Stimulated activated CD4-positive, alpha-beta T cell treated with anti-CD3 and anti-CD28 coated beads, TNF-alpha, amount 100 ng/mL, for 4 hours (primary cell): ENCODE data around the gene IKBKE.

Experiments
- DNase-seq, 3 experiments: peaks; one replicate each; pipeline ENCODE4 v3.0.0-alpha.2; 2020; ENCODE audit warnings: low read depth in 3 of 3

The IKBKE gene

GRCh38 chr1:206496131-206496793, 26.0 kb downstream of the IKBKE start:
- no peak for DNase-seq

- DNase-seq: no peak
Measured at GRCh38 chr1:206497363-206497762, 27.1 kb downstream of the IKBKE start.

- no peak for DNase-seq
Measured at GRCh38 chr1:206497774-206498173, 27.5 kb downstream of the IKBKE start.

DNA sequence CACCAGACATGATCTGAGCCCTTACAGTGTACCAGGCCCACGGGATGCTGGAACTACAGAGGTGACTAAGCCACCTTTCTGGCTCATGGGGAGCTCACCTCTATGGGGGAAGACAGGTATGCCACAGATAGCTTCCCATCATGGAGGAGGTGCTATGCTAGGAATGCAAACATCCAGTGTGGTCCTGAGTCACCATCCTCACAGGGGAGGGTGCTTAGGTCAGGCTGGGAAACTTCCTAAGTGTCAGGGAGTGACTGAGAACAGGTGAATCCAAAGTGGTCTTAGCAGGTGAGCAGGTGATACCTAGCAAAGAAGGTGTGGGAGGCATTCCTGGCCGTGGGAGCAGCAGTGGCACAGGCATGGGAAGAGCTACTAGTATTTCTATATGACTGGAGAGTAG, 28.4 kb downstream of the IKBKE start:
- no peak for DNase-seq

DNA sequence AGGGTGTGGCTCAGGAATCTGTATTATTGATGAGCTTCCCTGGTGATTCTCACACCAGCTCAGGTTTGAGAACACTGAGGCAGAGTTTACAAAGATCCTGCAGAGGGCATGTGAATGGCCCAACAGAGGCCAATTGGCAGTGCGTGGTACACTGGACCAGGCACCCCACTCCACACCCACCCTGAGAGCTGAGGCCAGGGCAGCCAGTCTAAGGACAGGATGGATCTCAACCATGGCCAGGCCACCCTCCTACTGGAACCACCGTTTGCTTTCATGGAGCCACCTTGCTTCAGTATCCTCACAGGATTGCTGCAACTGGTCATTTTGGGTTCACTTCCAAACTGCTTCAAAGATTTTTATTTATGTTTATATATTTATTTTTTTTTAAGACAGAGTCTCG, 29.8 kb downstream of the IKBKE start:
- DNase-seq: no peak

GRCh38 chr1:206501881-206502280, 31.6 kb downstream of the IKBKE start:
- no peak for DNase-seq

GRCh38 chr1:206502403-206502802, 32.1 kb downstream of the IKBKE start:
- DNase-seq: no peak

- no peak for DNase-seq
Measured at GRCh38 chr1:206502812-206503211, 32.5 kb downstream of the IKBKE start.

DNA sequence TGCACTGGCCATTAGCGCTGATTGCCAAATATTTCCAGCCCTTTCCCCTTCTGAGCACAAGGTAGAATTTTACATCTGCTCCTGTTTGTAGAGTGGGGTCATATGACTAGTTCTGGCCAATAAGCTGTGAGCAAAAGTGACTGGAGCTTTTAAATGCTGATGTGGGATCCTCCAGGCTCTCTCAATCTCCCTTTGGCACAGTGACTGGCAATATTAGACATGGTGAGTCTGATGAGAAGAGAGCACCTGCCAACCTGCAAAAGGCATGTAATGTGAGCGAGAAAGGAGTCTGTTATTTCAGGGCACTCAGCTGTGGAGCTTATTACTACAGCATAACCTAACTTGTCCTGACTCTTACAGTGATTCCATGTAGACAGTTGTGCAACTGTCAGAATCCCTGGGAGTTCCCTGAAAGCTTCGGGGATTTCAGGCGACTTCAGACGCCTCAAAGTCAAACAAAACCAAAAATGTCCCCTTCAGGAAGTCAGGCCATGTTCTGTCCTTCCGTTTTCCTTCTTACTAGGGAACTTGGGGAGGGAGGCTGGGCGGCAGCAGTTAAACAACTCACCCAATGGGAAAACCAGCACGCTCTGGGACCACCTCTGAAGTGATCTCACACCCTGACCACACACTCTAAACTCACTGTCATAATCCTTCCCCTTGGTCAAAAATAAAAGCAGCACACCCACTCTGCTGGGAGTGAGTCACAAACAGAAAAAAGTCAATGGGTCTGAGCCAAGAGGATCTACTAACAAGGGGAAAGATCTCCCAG, 33.5 kb downstream of the IKBKE start:
- peak in 1 of 3 experiments; percentile 10 for DNase-seq

GRCh38 chr1:206504363-206504713, 34.1 kb downstream of the IKBKE start:
- no peak for DNase-seq

DNA sequence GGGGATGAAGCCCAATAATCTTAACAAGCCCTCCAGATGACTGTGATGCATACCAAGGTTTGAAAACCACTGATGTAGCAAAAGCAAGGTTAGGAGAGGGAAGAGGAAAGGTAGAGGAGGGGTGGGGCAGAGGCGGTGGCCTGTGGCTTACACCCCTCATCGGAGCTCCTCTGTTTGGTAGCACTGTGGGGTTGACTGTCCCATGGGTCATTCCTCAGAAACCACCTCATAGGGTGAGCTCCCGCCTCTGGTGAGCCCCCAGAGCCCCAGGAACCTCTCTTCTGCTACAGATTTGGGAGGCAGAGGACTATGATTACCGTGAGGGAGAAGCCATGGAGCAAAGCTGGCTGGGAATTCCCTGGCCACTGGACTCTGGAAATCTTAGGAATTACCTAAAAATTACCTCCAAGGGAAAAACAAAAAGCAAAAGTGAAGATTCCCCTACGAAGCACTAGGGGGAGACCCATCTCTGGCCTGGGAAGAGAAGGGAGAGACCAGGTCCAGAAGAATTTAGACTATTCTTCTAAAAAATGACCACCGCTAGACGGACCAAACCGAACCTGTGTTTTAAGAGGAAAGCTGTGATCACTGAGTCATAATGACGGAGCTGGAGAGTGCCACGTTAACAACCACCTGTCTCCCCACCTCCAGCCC, 35.6 kb downstream of the IKBKE start:
- DNase-seq: no peak

DNA sequence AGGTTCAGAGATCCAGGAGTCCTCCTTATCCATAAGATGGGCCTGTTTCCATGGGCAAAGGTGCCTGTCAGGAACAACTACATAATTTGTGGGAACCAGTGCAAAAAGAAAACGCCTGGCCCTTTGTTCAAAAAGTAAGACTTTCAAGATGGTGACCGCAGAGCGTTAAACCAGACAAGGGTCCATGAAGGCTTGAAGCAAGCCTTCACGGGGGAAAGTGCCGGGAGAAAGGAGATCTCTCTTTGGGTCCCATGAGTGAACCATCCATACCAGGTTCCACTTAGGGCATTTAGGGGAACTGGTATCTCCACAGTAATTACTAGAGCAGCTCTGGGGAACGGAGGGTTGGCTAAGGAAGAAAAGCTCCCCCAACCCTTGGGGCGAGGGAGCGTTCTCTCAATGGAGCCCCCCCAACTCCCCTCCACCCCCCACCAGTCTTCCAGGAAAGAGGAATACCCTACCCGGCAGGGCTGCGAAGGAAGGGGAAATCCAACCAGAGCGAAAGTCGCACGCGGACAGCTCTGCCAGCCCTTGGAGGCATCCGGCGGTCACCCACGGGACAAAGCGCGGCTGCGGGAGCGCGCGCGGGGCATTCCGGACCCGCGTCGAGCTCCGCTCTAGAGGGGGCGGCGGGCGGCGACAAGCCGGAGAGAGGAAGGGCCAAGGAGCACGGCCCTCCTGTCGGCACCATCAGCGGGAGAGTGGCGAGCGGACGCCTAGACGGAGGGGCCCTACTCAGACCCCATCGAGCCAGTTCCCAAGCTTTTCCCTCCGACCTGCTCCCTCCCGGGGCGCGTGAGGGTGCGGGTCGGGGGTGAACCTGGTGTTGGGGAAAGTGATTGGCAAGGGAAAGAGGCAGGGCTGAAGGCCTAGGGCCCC, 36.4 kb downstream of the IKBKE start:
- no peak for DNase-seq

GRCh38 chr1:206507284-206508129, 37.2 kb downstream of the IKBKE start, which contains the start of gene RASSF5:
RASSF5 (plus strand) TSS chr1:206507531; CDS start chr1:206507603, 72 bp downstream.
- DNase-seq: peak; percentile 64 to 70 (median 66)

DNA sequence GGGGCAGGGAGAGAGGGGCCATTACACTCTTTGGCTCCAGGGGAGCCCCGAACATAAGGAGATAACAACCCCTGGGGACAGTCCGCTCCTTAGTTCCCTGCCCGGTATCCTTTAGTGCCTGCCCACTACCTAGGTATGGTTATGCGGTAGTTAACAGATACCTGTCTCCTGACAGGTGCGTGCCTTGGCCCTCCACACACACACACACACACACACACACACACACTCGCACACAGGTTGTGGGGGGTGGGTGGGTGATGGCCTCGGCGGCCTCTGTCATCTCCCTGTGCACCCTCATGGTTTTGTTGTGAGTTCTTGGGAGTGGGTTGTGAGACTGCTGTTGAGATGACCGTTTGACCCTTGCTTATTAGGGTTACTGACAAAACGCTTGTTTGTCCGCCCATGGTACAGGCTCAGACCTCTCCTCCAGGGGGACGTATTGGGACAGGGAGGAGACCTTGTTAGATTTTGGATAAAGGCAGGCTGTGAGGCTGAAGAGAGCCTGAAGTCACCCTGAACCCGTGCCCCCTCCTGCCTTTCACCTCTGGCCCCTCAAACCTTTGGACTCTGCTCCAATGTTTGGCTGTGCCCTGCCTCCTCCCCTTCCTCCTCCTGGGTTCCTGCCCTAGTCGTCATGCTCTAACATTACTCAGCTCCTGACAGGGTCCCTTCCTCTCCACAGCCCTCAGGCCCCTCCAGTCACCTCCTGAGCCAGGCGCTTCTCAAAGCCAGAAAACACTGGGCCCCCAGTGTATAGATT, 38.0 kb downstream of the IKBKE start:
- no peak for DNase-seq

GRCh38 chr1:206508956-206509355, 38.7 kb downstream of the IKBKE start:
- no peak for DNase-seq

GRCh38 chr1:206509612-206510257, 39.5 kb downstream of the IKBKE start:
- no peak for DNase-seq

DNA sequence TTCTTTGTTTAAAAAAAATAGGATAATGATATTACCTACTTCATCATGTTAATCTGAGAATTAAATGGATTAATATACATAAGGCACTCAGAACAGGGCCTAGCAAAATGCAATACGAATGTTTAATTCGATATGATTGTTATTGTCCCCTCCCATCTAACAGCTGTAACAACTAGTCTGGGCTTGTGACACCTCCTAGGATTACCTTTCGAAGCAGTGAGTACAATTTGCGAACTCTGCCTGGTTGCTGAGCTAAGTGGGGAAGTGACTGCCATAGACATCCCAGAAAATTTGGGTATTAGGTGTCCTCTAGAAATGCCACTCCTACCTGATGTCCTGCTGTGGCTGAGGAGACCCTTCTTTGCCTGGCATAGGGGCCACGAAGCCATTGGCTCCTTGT, 40.1 kb downstream of the IKBKE start:
- DNase-seq: no peak

GRCh38 chr1:206511362-206512057, 41.2 kb downstream of the IKBKE start:
- DNase-seq: no peak
